Measurements from ENCODE around the gene SERPINB1.

SERPINB1 gene

DNA sequence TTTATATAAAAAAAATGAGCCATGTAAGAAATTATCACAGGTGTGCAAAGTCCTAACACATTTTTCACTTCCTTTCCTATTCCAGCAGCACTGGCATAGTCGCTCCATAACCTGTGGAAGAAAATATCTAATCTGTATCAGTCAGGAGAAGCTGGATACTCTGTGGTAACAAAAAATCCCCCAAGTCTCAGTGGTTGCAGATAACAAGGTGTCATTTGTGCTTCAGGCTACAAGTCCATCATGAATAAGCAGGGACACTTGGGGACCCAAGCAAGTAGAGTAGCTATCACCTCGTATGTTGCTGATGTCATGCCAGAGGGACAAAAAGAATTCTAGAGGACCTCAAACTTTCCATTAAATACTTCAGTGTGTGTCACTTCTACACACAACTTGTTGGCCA lies 30.3 kb upstream of the SERPINB1 start:
- DNase-seq (ENCODE audit: extremely low read depth, low read depth) = no peak
- TF ChIP-seq CTCF (IDR thresholded peaks at IDR 0.05; ENCODE audit: low read depth, low read length) = no peak

DNA sequence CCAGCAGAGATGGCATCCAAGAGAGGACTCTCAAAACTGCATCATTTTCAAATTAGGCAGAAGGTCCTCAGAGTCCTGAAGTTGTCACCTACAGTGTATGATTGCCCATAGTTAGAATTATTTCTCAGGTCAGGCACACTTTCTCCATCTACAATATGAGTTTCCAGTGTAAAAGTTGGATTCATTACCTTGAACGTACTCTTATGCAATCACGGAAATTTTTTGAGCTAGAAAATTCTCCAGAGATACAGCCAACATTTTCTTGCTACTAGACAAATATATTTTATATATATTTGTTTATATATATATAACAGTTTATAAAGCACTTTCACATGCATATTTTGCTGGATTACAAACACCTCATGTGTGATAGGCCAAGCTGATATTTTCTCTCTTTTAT lies 29.4 kb upstream of the SERPINB1 start:
- no peak for DNase-seq (ENCODE audit: extremely low read depth, low read depth)
- TF ChIP-seq CTCF (IDR thresholded peaks at IDR 0.05; ENCODE audit: low read depth, low read length) = no peak

- no peak for TF ChIP-seq CTCF (IDR thresholded peaks at IDR 0.05; ENCODE audit: low read depth, low read length)
- no peak for DNase-seq (ENCODE audit: extremely low read depth, low read depth)
Measured at GRCh38 chr6:2870046-2870636, 28.5 kb upstream of the SERPINB1 start.

DNA sequence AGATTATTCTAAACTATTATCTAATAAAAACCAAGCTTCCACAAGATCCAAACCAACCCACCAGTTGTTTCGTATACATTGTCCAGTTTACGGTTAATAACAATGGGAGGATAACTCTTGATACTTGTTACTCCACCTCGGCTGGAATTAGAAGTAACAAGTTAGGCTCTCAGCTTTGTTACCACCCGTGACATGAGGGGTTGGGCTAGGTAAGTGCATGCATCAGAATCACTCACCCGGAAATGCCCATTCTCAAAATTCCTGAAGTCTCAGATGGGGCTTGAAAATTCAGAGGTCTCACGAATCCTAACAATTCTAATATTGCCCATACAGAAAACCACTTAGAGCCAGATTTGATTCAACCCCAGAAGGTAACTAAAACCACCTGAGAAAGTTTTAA lies 27.0 kb upstream of the SERPINB1 start:
- DNase-seq (ENCODE audit: extremely low read depth, low read depth) = no peak
- no peak for TF ChIP-seq CTCF (IDR thresholded peaks at IDR 0.05; ENCODE audit: low read depth, low read length)

DNA sequence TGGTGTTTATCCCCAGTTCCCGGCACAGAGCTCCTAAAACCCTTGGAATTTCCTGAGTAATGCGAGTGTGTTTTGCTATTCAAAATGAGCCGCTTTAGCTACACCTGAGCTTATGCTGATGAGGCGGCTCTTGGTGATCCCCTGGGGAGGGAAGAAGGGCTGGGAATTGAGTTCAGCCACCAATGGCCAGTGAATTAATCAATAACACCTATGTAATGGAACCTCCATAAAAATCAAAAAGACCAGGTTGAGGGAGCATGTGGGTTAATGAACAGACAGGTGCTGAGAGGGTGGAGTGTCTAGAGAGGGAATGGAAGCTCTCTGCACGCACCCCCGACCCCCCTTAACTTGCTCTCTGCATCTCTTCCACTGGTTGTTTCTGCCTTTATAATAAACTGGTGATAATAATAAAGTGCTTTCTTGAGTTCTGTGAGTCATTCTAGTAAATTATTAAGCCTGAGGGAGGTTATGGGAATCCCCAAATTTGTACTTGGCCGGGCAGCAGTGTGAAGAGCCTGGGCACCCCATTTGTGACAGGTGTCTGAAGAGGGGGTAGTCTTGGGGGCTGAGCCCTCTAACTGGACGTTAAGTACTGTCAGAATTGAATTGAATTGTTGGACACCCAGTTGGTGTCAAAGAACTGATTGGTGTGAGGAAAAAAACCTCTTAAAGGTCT lies 24.6 kb upstream of the SERPINB1 start:
- DNase-seq (ENCODE audit: extremely low read depth, low read depth) = no peak
- TF ChIP-seq CTCF (IDR thresholded peaks at IDR 0.05; ENCODE audit: low read depth, low read length) = no peak

- no peak for TF ChIP-seq CTCF (IDR thresholded peaks at IDR 0.05; ENCODE audit: low read depth, low read length)
- DNase-seq (ENCODE audit: extremely low read depth, low read depth) = no peak
Measured at GRCh38 chr6:2865694-2866151, 24.1 kb upstream of the SERPINB1 start.

GRCh38 chr6:2865270-2865669 lies 23.6 kb upstream of the SERPINB1 start:
- no peak for DNase-seq (ENCODE audit: extremely low read depth, low read depth)
- no peak for TF ChIP-seq CTCF (IDR thresholded peaks at IDR 0.05; ENCODE audit: low read depth, low read length)
